Sigmoid colon (tissue), 7 donors: Measurements from ENCODE around the gene RUNX1. TPM values are rescaled to one million over a fixed set of nuclear protein-coding genes. Genes with fewer than 3 reads are reported as not detected.

Experiments used
- DNase-seq: peaks from one replicate; pipeline ENCODE4 v3.0.0-alpha.2; 2019
- H3K27ac ChIP-seq, 4 donors: fragments of 200-600 bp; sonication (generic); one replicate each; pipeline ENCODE4 v1.5.1; 2016 to 2019; ENCODE audit warnings: mild to moderate bottlenecking in 1 of 4
- H3K27me3 ChIP-seq, 3 donors: fragments of 200-600 bp; sonication (generic); one replicate each; pipeline ENCODE4 v1.5.1; 2019; ENCODE audit warnings: mild to moderate bottlenecking in 1 of 3
- H3K36me3 ChIP-seq, 4 donors: fragments of 200-600 bp; sonication (generic); one replicate each; pipeline ENCODE4 v1.5.1; 2016 to 2019
- H3K4me1 ChIP-seq, 4 donors: fragments of 200-600 bp; sonication (generic); one replicate each; pipeline ENCODE4 v1.5.1; 2017 to 2019
- H3K4me3 ChIP-seq, 4 donors: fragments of 200-600 bp; sonication (generic); one replicate each; pipeline ENCODE4 v1.5.1; 2017 to 2019; ENCODE audit warnings: mild to moderate bottlenecking in 2 of 4, moderate library complexity in 1 of 4
- H3K9me3 ChIP-seq, 4 donors: fragments of 200-600 bp in 3 of 4; sonication (generic) in 3 of 4; one replicate each; pipeline versions ENCODE4 v1.5.1 to v1.6.1; 2013 to 2019
- CTCF ChIP-seq, 4 experiments: fragments of 450-650 bp in 3 of 4; fragments of 200-600 bp in 1 of 4; IDR thresholded peaks; one replicate each; pipeline ENCODE4 v1.5.1; 2016 to 2019; ENCODE audit warnings: antibody characterized with exemption in 4 of 4, mild to moderate bottlenecking in 3 of 4, moderate library complexity in 2 of 4
- EP300 ChIP-seq, 4 donors: sonication (generic); formaldehyde crosslinking; IDR thresholded peaks; one replicate each; pipeline ENCODE4 v1.6.1; 2017; ENCODE audit warnings: antibody characterized with exemption in 4 of 4
- POLR2A ChIP-seq, 2 donors: fragments of 450-650 bp; IDR thresholded peaks; one replicate each; pipeline ENCODE4 v1.6.1; 2016; ENCODE audit warnings: antibody characterized with exemption in 2 of 2, mild to moderate bottlenecking in 2 of 2, moderate library complexity in 2 of 2
- POLR2AphosphoS5 ChIP-seq, 4 donors: sonication (generic); formaldehyde crosslinking; IDR thresholded peaks; one replicate each; pipeline ENCODE4 v1.6.1; 2017; ENCODE audit warnings: antibody characterized with exemption in 4 of 4
- WGBS, 2 donors: extraction: QIAGEN DNeasy Blood & Tissue Kit; methylation state at CpG; one replicate each; pipeline ENCODE4 v1.1.7; 2013; 5-methylcytosine and 5-hydroxymethylcytosine counted together
- intact Hi-C: fragments of 100-400 bp; cut with DNase I; formaldehyde crosslinking; loops from one replicate; pipeline ENCODE4 v1.15.1; 2023
- polyA plus RNA-seq, 3 donors: library from polyadenylated mRNA; stranded (reverse); fragments of 200-250 nt; gene quantifications; one replicate each; pipeline ENCODE4 v1.2.3, GENCODE V29; 2013
- total RNA-seq, 4 donors: library from RNA; depleted of rRNA; stranded (reverse); fragments of >200 nt; gene quantifications; one replicate each; pipeline ENCODE4 v1.1.0, GENCODE V29; 2016
- donor health status: healthy with polysubstance abuse.
- donor health status: Bipolar disorder and iron deficiency.
- donor health status: healthy.

The RUNX1 gene
- total and polyA plus RNA-seq, 7 donors: 2.8 to 23.3 (median 7.5) TPM

DNA sequence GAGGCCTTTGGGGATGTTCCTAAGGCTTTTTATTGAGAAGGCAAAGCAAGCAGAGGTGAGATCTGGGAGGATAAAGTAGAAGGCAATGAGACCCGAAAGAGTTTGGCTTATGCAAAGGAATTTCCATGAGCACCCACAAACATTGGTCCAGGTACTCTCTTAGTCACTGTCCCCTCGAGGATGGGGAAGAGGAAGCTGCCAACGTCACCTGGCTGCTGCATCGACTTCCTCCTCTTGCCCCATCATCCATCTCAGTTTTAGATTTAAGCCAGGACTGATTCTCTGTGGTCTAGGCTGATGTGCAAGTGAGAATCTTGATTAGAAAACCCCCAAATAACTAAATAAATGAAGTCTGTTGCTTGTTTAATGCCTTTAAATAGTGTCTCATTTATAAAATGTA lies 28.7 kb downstream of the RUNX1 start:
- Histone ChIP-seq H3K4me3 (no peak overlapping the region), H3K36me3 (no peaks in the 10 kb centered on the region), H3K4me1 (peaks cover 0 to 14% (median 12%) of the 10 kb centered on the region in 4 donors), H3K27me3 (no peaks in the 10 kb centered on the region), H3K9me3 (no peaks in the 10 kb centered on the region), H3K27ac (no peak overlapping the region)
- TF ChIP-seq EP300 (IDR thresholded peaks at IDR 0.05) (no peak), POLR2A (IDR thresholded peaks at IDR 0.05) (no peak), POLR2AphosphoS5 (IDR thresholded peaks at IDR 0.05) (no peak), CTCF (IDR thresholded peaks at IDR 0.05) (no peak)
- no peak for DNase-seq
- intact Hi-C loops: no loop called here
- 43 to 44% methylated on average over 4 of the region's 4 CpGs for WGBS, 2 donors

DNA sequence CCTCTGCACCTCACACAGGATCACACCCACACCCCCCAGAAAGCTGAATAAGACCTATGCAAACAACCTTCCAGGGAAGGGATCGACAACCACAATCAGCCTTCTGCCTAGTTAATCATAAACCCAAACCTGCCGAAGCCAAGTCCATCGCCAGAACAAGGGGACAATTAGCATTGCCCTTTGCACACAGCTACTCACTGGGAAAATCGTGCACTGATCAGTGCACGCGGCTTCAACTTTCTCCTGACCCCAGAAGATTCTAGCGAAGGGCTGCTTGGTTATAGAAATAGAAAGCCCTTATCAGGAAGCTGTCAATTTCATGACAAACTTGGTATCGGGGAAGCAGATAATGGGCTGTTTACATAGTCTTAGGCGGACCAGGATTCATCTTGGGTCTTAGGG lies 29.5 kb downstream of the RUNX1 start:
- Histone ChIP-seq H3K4me3 (no peak overlapping the region), H3K27ac (no peak overlapping the region), H3K4me1 (peaks cover 0 to 14% (median 12%) of the 10 kb centered on the region in 4 donors), H3K9me3 (no peaks in the 10 kb centered on the region), H3K27me3 (no peaks in the 10 kb centered on the region), H3K36me3 (no peaks in the 10 kb centered on the region)
- no peak for DNase-seq
- intact Hi-C loops: no loop called here
- TF ChIP-seq POLR2AphosphoS5 (IDR thresholded peaks at IDR 0.05) (no peak), POLR2A (IDR thresholded peaks at IDR 0.05) (no peak), EP300 (IDR thresholded peaks at IDR 0.05) (no peak), CTCF (IDR thresholded peaks at IDR 0.05) (no peak)
- WGBS, 2 donors: 19 to 66% methylated on average over 9 of the region's 9 CpGs

DNA sequence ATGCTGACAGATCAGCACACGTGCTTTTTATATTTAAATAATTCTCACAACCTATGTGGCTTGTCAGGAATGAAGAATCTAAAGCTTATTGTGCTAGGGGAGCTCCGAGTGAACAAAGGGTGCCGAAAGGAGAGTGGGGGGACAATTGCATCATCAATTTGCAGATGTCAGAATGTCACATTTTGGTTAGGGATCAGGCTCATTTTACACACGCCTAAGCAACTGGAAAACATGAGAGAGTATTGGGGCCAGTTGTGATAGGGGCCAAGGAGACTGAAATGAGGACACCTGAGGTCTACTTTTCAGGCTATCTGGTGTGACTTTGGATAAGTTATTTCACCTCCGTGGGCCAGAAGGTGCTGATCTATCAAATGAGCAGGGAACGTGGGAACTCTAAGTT lies 31.8 kb downstream of the RUNX1 start:
- Histone ChIP-seq H3K27me3 (no peaks in the 10 kb centered on the region), H3K27ac (no peak overlapping the region), H3K4me3 (no peak overlapping the region), H3K36me3 (no peaks in the 10 kb centered on the region), H3K4me1 (peaks cover 0 to 14% (median 12%) of the 10 kb centered on the region in 4 donors), H3K9me3 (no peaks in the 10 kb centered on the region)
- WGBS, 2 donors: 89 to 94% methylated on average over 6 of the region's 6 CpGs
- no peak for TF ChIP-seq EP300 (IDR thresholded peaks at IDR 0.05)
- no peak for TF ChIP-seq CTCF (IDR thresholded peaks at IDR 0.05)
- TF ChIP-seq POLR2AphosphoS5 (IDR thresholded peaks at IDR 0.05): no peak
- no peak for TF ChIP-seq POLR2A (IDR thresholded peaks at IDR 0.05)
- no peak for DNase-seq
- intact Hi-C loops: no loop called here

GRCh38 chr21:35016517-35017188 lies 32.4 kb downstream of the RUNX1 start:
- Histone ChIP-seq H3K27ac (no peak overlapping the region), H3K9me3 (no peaks in the 10 kb centered on the region), H3K27me3 (no peaks in the 10 kb centered on the region), H3K4me1 (peaks cover 0 to 13% (median 11%) of the 10 kb centered on the region in 4 donors), H3K4me3 (no peak overlapping the region), H3K36me3 (no peaks in the 10 kb centered on the region)
- intact Hi-C loops: no loop called here
- no peak for DNase-seq
- TF ChIP-seq POLR2A (IDR thresholded peaks at IDR 0.05) (no peak), POLR2AphosphoS5 (IDR thresholded peaks at IDR 0.05) (no peak), EP300 (IDR thresholded peaks at IDR 0.05) (no peak), CTCF (IDR thresholded peaks at IDR 0.05) (no peak)
- 92 to 94% methylated on average over 1 of the region's 1 CpG for WGBS, 2 donors

GRCh38 chr21:35016071-35016470 lies 33.0 kb downstream of the RUNX1 start:
- DNase-seq: no peak
- TF ChIP-seq POLR2AphosphoS5 (IDR thresholded peaks at IDR 0.05): no peak
- no peak for TF ChIP-seq CTCF (IDR thresholded peaks at IDR 0.05)
- no peak for TF ChIP-seq POLR2A (IDR thresholded peaks at IDR 0.05)
- no peak for TF ChIP-seq EP300 (IDR thresholded peaks at IDR 0.05)
- intact Hi-C loops: no loop called here
- H3K4me1 ChIP-seq: peaks cover 0 to 7% (median 5%) of the 10 kb centered on the region in 4 donors
- no peak overlapping the region for H3K27ac ChIP-seq
- no peaks in the 10 kb centered on the region for H3K36me3 ChIP-seq
- H3K9me3 ChIP-seq: no peaks in the 10 kb centered on the region
- WGBS, 2 donors: 77 to 92% methylated on average over 4 of the region's 4 CpGs
- H3K27me3 ChIP-seq: no peaks in the 10 kb centered on the region
- no peak overlapping the region for H3K4me3 ChIP-seq
